GM20431 (cell line): Measurements from ENCODE around the gene C11orf52.

ENCODE experiments used
- in situ Hi-C: fragments of 300-500 bp; cut with MseI, MboI; formaldehyde crosslinking; loops from one replicate; pipeline ENCODE4 v1.15.0; 2020; ENCODE audit warnings: low sequenced_read_pairs; ENCODE audit not compliant: unreplicated experiment

Gene C11orf52

GRCh38 chr11:111935317-111936039 lies 16.8 kb downstream of the C11orf52 start:
- in situ Hi-C loops: no loop called here

- in situ Hi-C loops: no loop called here
Observed at GRCh38 chr11:111936040-111936540, 17.4 kb downstream of the C11orf52 start.

GRCh38 chr11:111937461-111937769 lies 18.7 kb downstream of the C11orf52 start:
- in situ Hi-C loops: no loop called here

- in situ Hi-C loops: no loop called here
Observed at GRCh38 chr11:111937844-111938243, 19.1 kb downstream of the C11orf52 start.

GRCh38 chr11:111938687-111939160 lies 20.0 kb downstream of the C11orf52 start:
- in situ Hi-C loops: no loop called here

- in situ Hi-C loops: no loop called here
Observed at GRCh38 chr11:111939836-111940604, 21.3 kb downstream of the C11orf52 start.

- in situ Hi-C loops: no loop called here
Observed at GRCh38 chr11:111941963-111942362, 23.2 kb downstream of the C11orf52 start.

- in situ Hi-C loops: no loop called here
Observed at GRCh38 chr11:111942829-111943228, 24.1 kb downstream of the C11orf52 start.

GRCh38 chr11:111944139-111944538 lies 25.4 kb downstream of the C11orf52 start:
- in situ Hi-C loops: no loop called here

GRCh38 chr11:111944651-111945051 lies 25.9 kb downstream of the C11orf52 start:
- in situ Hi-C loops: no loop called here

- in situ Hi-C loops: no loop called here
Observed at GRCh38 chr11:111945198-111945597, 26.5 kb downstream of the C11orf52 start.

GRCh38 chr11:111946499-111946898 lies 27.8 kb downstream of the C11orf52 start:
- in situ Hi-C loops: no loop called here

GRCh38 chr11:111947143-111947542 lies 28.4 kb downstream of the C11orf52 start:
- in situ Hi-C loops: no loop called here

- in situ Hi-C loops: no loop called here
Observed at GRCh38 chr11:111949519-111950426, 31.1 kb downstream of the C11orf52 start.

- in situ Hi-C loops: no loop called here
Observed at GRCh38 chr11:111951565-111951964, 32.9 kb downstream of the C11orf52 start.

GRCh38 chr11:111954154-111954553 lies 35.4 kb downstream of the C11orf52 start:
- in situ Hi-C loops: no loop called here

GRCh38 chr11:111957663-111958444 lies 39.1 kb downstream of the C11orf52 start:
- in situ Hi-C loops: no loop called here

GRCh38 chr11:111960916-111961315 lies 42.2 kb downstream of the C11orf52 start:
- in situ Hi-C loops: no loop called here
